Measurements from ENCODE around the gene TRA2A. TPM values are rescaled to one million over a fixed set of nuclear protein-coding genes. Genes with fewer than 3 reads are reported as not detected.

Gene TRA2A
- total RNA-seq, 1 donor from 2014 or later, result 58.3 TPM

- no peak for TF ChIP-seq CTCF (IDR thresholded peaks at IDR 0.05)
- H3K27me3 Mint-ChIP-seq (ENCODE audit: low read depth), result no peaks in the 10 kb centered on the region
- H3K4me1 Mint-ChIP-seq (ENCODE audit: low read depth), result peaks cover 43% of the 10 kb centered on the region
- no peak for DNase-seq (ENCODE audit: low spot score)
- H3K36me3 Mint-ChIP-seq (ENCODE audit: low read depth), result peaks cover 6% of the 10 kb centered on the region
- H3K4me3 Mint-ChIP-seq (ENCODE audit: unreplicated experiment), result no peak overlapping the region
- no peaks in the 10 kb centered on the region for H3K9me3 Mint-ChIP-seq (ENCODE audit: low read depth)
- H3K27ac Mint-ChIP-seq (ENCODE audit: unreplicated experiment), result peak overlapping the region; percentile 15
Measured at GRCh38 chr7:23456093-23456492, 75.7 kb downstream of the TRA2A start.

GRCh38 chr7:23454881-23455526, 76.8 kb downstream of the TRA2A start:
- H3K36me3 Mint-ChIP-seq (ENCODE audit: low read depth), result peaks cover 4% of the 10 kb centered on the region

More at GRCh38 chr7:23454881-23455526, 76.8 kb downstream of the TRA2A start:
- no peaks in the 10 kb centered on the region for H3K27me3 Mint-ChIP-seq (ENCODE audit: low read depth)
- peak overlapping the region; percentile 5 for H3K27ac Mint-ChIP-seq (ENCODE audit: unreplicated experiment)
- H3K9me3 Mint-ChIP-seq (ENCODE audit: low read depth), result no peaks in the 10 kb centered on the region
- no peak for DNase-seq (ENCODE audit: low spot score)
- peaks cover 40% of the 10 kb centered on the region for H3K4me1 Mint-ChIP-seq (ENCODE audit: low read depth)
- no peak overlapping the region for H3K4me3 Mint-ChIP-seq (ENCODE audit: unreplicated experiment)
- no peak for TF ChIP-seq CTCF (IDR thresholded peaks at IDR 0.05)

Other genes with a start within 250 kb of the TRA2A start
- gene MALSU1, start 232.6 kb downstream of the TRA2A start, total RNA-seq, result 40.9 to 57.3 TPM (median 44.6 TPM) in 3 replicates
- gene IGF2BP3, start 61.5 kb downstream of the TRA2A start, total RNA-seq, result 47.9 to 55.4 TPM (median 53.0 TPM) in 3 replicates
- 11.3 to 16.1 TPM (median 11.4 TPM) in 3 replicates for gene CCDC126, start 65.4 kb upstream of the TRA2A start, total RNA-seq
- 1.8 to 2.3 TPM (median 2.2 TPM) in 3 replicates for gene FAM221A, start 148.2 kb upstream of the TRA2A start, total RNA-seq
- gene STK31, start 178.2 kb upstream of the TRA2A start, total RNA-seq, result 0.07 to 0.13 TPM in 2 of 3 replicates, not detected in the other

Data from chondrocyte (in vitro differentiated cells).